Heart right ventricle (tissue), 16 donors: Measurements from ENCODE around the gene WASHC4. TPM values are rescaled to one million over a fixed set of nuclear protein-coding genes. Genes with fewer than 3 reads are reported as not detected.
A peak's percentile ranks its signal among the peaks of the same experiment; 100 is the strongest.

Source experiments
- ATAC-seq, 8 donors: fragments of 200-7000 bp; cut with Tn5 transposase; one replicate each; pipeline ENCODE4 v1.9.1; 2020; ENCODE audit warnings: mild to moderate bottlenecking in 8 of 8, moderate library complexity in 8 of 8, moderate number of reproducible peaks in 1 of 8
- DNase-seq, 2 donors: peaks; one replicate each; pipeline ENCODE4 v3.0.0-alpha.2; 2020
- H3K27ac ChIP-seq, 10 donors: fragments of 200-600 bp; sonication (generic) in 2 of 10; one replicate each; pipeline versions ENCODE4 v1.5.0 to v1.8.0; 2020 to 2022; ENCODE audit warnings: mild to moderate bottlenecking in 3 of 10
- H3K27me3 ChIP-seq, 7 donors: fragments of 200-600 bp; one replicate each; pipeline ENCODE4 v1.8.0; 2021 to 2022; ENCODE audit warnings: mild to moderate bottlenecking in 2 of 7
- H3K36me3 ChIP-seq, 9 donors: fragments of 200-600 bp; sonication (generic) in 1 of 9; one replicate each; pipeline versions ENCODE4 v1.5.0 to v1.8.0; 2020 to 2022; ENCODE audit warnings: mild to moderate bottlenecking in 2 of 9
- H3K4me1 ChIP-seq, 9 donors: fragments of 200-600 bp; sonication (generic) in 1 of 9; one replicate each; pipeline versions ENCODE4 v1.5.0 to v1.8.0; 2020 to 2022; ENCODE audit warnings: mild to moderate bottlenecking in 4 of 9
- H3K4me3 ChIP-seq, 10 donors: fragments of 200-600 bp; sonication (generic) in 2 of 10; one replicate each; pipeline versions ENCODE4 v1.5.0 to v1.8.0; 2020 to 2022; ENCODE audit warnings: mild to moderate bottlenecking in 7 of 10, moderate library complexity in 2 of 10
- H3K9me3 ChIP-seq, 11 donors: fragments of 200-600 bp in 10 of 11; sonication (generic) in 2 of 11; one replicate each; pipeline versions ENCODE4 v1.5.0 to v1.8.0; 2013 to 2022; ENCODE audit warnings: mild to moderate bottlenecking in 2 of 11, control low read depth in 1 of 11, moderate library complexity in 1 of 11
- WGBS, 2 donors: extraction: QIAGEN DNeasy Blood & Tissue Kit; methylation state at CpG; one replicate each; pipeline ENCODE4 v1.1.7; 2013; ENCODE audit warnings: inconsistent platforms in 1 of 2; 5-methylcytosine and 5-hydroxymethylcytosine counted together
- intact Hi-C, 10 donors: fragments of 100-400 bp; cut with DNase I; formaldehyde crosslinking; loops; one replicate each; pipeline versions ENCODE4 v1.11.1 to v1.14.2; 2022
- polyA plus RNA-seq, 2 donors: library from polyadenylated mRNA; stranded (reverse); fragments of 200-250 nt; gene quantifications; one replicate each; pipeline ENCODE4 v1.2.3, GENCODE V29; 2013
- total RNA-seq, 10 donors: library from RNA; stranded (reverse); fragmentation: NEBNext Ultra II Directional in 3 of 10; extraction: Animal tissue kit (Norgen Biotek cat#: 25700) in 3 of 10; gene quantifications; one replicate each; pipeline versions ENCODE4 v1.2.1 to v1.2.4, GENCODE V29; 2021 to 2023
- TF ChIP-seq, protein P1 (sequence below), 9 donors: fragments of 200-600 bp; sonication (generic) in 2 of 9; IDR thresholded peaks; one replicate each; pipeline versions ENCODE4 v1.5.0 to v1.8.0; 2021 to 2022; ENCODE audit warnings: antibody characterized with exemption in 9 of 9, mild to moderate bottlenecking in 5 of 9, moderate library complexity in 1 of 9
- donor health status: Arrhythmogenic right ventricular cardiomyopathy.
- donor health status: ischemic (EF 13 %, LVEDD 7.1; RV severe dilation, severe dysfunction).
- donor health status: healthy with polysubstance abuse.
- donor health status: DM: no; HTN: yes; CAD: no.
- donor health status: DM: no; HTN: no; CAD: no.
- donor health status: ischemic (EF 25% LVEDD 6.9; RV normal size, moderate dysfunction).
- donor health status: ischemic (EF 25% LVEDD 5.7; RV mildly dilated, moderate dysfunction).
- donor health status: healthy.
- donor health status: DM: yes; HTN: yes; CAD: no.
- donor health status: Ischemic cardiomyopathy.
- donor health status: ischemic (EF 35%, LVEDD 5.7; RV mildly dilated, moderate dysfunction).
- donor health status: nonischemic (EF 11% LVEDD 7.7; RV severe dilation, severe dysfunction).
- donor health status: DM: yes; HTN: yes; CAD: no.
- donor health status: PGD.
- donor health status: ischemic (EF 29% LVEDD 5.4; RV normal size, mild dysfunction).
- donor health status: nonischemic (EF 23%, LVEDD 6.1; RV moderate dilation, normal function).

WASHC4 gene
- total and polyA plus RNA-seq, 12 donors: 7.2 to 31.8 (median 23.8) TPM

DNA sequence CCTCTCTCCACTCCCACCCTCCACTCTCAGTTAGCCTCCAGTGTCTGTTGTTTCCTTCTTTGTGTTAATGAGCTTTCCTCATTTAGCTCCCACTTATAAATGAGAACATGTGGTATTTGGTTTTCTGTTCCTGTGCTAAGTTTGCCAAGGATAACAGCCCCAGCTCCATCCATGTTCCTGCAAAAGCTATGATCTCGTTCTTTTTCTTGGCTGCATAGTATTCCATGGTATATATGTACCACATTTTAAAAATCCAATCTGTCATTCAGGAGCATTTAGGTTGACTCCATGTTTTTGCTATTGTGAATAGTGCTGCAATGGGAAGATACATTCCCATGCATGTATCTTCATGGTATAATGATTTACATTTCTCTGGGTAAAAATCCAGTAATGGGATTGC, 2.8 kb upstream of the WASHC4 start:
- TF ChIP-seq, protein P1, sequence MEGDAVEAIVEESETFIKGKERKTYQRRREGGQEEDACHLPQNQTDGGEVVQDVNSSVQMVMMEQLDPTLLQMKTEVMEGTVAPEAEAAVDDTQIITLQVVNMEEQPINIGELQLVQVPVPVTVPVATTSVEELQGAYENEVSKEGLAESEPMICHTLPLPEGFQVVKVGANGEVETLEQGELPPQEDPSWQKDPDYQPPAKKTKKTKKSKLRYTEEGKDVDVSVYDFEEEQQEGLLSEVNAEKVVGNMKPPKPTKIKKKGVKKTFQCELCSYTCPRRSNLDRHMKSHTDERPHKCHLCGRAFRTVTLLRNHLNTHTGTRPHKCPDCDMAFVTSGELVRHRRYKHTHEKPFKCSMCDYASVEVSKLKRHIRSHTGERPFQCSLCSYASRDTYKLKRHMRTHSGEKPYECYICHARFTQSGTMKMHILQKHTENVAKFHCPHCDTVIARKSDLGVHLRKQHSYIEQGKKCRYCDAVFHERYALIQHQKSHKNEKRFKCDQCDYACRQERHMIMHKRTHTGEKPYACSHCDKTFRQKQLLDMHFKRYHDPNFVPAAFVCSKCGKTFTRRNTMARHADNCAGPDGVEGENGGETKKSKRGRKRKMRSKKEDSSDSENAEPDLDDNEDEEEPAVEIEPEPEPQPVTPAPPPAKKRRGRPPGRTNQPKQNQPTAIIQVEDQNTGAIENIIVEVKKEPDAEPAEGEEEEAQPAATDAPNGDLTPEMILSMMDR (IDR thresholded peaks at IDR 0.05): no peak
- Histone ChIP-seq H3K27me3 (peaks cover 0 to 17% (median 0%) of the 10 kb centered on the region in 7 donors), H3K36me3 (no peaks in the 10 kb centered on the region), H3K4me1 (peaks cover 0 to 27% (median 15%) of the 10 kb centered on the region in 9 donors), H3K9me3 (no peaks in the 10 kb centered on the region), H3K27ac (no peak overlapping the region), H3K4me3 (no peak overlapping the region)
- 77 to 95% methylated on average over 1 of the region's 1 CpG for WGBS, 2 donors
- intact Hi-C loops: no loop called here
- ATAC-seq (no peak), DNase-seq (no peak)

DNA sequence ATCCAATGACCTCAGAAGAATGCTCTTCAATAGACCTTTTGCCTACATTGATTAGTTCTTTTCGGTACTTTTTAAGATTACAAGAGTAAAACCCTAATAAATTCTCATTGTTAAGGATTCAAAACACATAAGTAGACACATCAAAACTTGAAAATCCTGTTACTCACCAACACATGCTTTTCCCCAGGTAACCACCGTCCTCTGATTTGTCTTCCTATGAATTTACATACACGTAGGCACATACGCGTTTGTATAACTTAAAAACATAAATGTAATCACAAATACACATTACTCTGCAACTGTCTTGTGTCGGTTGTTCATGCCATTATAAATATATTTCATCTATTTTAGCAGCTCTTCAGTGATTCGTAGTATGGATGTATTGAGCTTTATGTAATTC, 910 bp upstream of the WASHC4 start:
- H3K27ac ChIP-seq: peak overlapping the region in 3 of 10 donors; percentile 93 to 96 (median 95)

DNA sequence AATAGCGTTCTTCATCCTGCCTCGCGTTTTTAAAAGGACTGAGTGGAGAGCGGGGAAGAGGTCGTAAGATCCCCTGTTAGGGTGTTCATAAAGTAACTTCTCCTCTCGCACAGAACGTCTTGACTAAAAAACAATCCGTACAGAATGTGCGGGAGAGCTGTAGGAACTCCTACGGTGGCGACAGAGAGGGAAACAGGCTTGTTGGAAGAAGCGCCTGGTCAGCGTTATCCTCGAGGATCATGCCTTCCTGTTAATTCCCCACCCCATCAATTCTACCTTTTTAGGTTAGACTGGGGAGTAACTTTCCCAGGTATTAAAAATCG, 399 bp upstream of the WASHC4 start:
- DNase-seq: no peak
- 0% methylated on average over 15 of the region's 15 CpGs for WGBS, 2 donors

More for the DNA sequence above, 910 bp upstream of the WASHC4 start:
- Histone ChIP-seq H3K27me3 (peaks cover 0 to 17% (median 0%) of the 10 kb centered on the region in 7 donors), H3K9me3 (no peaks in the 10 kb centered on the region), H3K4me3 (peak overlapping the region in 9 of 10 donors; percentile 73 to 94 (median 81)), H3K36me3 (peaks cover 0 to 6% (median 0%) of the 10 kb centered on the region in 9 donors), H3K4me1 (peaks cover 0 to 42% (median 33%) of the 10 kb centered on the region in 9 donors)
- TF ChIP-seq, protein P1 (IDR thresholded peaks at IDR 0.05): no peak
- ATAC-seq (no peak), DNase-seq (no peak)
- intact Hi-C loops: no loop called here
- 56 to 57% methylated on average over 7 of the region's 7 CpGs for WGBS, 2 donors

DNA sequence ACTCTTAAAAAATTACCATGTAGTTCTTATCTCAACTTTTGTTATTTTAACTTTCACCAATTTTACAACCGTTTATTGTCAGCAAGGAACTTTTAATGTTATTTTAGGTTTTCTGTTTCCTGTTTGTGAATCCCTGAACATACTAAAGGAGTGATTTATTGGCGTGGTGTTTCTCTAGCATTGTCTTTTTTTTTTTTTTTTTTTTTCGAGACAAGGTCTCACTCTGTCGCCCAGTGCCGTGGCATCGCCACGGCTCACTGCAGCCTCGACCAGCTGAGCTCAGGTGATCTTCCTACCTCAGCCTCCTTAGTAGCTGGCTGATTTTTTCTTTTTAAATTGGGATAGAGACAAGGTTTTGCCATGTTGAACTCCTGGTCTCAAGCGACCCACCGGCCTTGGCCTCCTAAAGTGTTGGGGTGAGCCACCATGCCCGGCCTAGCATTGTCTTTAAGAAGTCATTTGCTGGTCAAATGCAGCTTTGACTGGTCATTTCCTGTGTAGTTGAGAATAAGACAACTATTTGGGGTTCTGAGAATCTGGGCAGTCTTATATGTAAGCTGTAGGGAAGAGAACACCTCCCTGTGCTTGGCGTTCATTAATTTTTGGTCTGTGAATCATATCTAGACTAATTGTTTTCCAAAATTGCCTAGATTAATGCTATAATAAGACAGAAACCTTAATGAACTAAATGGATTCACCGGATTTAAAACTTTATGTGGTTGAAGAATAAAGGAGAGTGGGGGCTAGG, 2.1 kb downstream of the WASHC4 start:
- 50 to 60% methylated on average over 13 of the region's 13 CpGs for WGBS, 2 donors
- Histone ChIP-seq H3K4me3 (peak overlapping the region in 8 of 10 donors; percentile 73 to 91 (median 81)), H3K27ac (peak overlapping the region in 6 of 10 donors; percentile 11 to 99 (median 94)), H3K27me3 (peaks cover 0 to 17% (median 0%) of the 10 kb centered on the region in 7 donors), H3K9me3 (no peaks in the 10 kb centered on the region), H3K4me1 (peaks cover 0 to 70% (median 43%) of the 10 kb centered on the region in 9 donors), H3K36me3 (peaks cover 0 to 36% (median 6%) of the 10 kb centered on the region in 9 donors)
- TF ChIP-seq, protein P1 (IDR thresholded peaks at IDR 0.05): no peak
- no peak for ATAC-seq
- intact Hi-C loops: loop anchor here in 1 of 10 donors (10.0 kb wide), 1 partner anchor 55 kb away; no protein-coding TSS in a partner anchor
- DNase-seq: no peak

More for the DNA sequence above, 399 bp upstream of the WASHC4 start:
- Histone ChIP-seq H3K9me3 (no peaks in the 10 kb centered on the region), H3K4me1 (peaks cover 0 to 47% (median 37%) of the 10 kb centered on the region in 9 donors), H3K27ac (peak overlapping the region; percentile 89 to 99 (median 96)), H3K4me3 (peak overlapping the region; percentile 73 to 94 (median 82)), H3K36me3 (peaks cover 0 to 11% (median 2%) of the 10 kb centered on the region in 9 donors), H3K27me3 (peaks cover 0 to 17% (median 0%) of the 10 kb centered on the region in 7 donors)
- ATAC-seq: peak; percentile 24 to 60 (median 50)
- TF ChIP-seq, protein P1 (IDR thresholded peaks at IDR 0.05): no peak
- intact Hi-C loops: no loop called here
